ENCODE measurements around the gene SPINK13.
A peak's percentile ranks its signal among the peaks of the same experiment; 100 is the strongest.
"Not testable (repeated sequence)": the region's sequence is repeated elsewhere in the genome, so short reads cannot be mapped to it uniquely, and the experiment has no call there.

The SPINK13 gene

GRCh38 chr5:148238418-148238794 is 30.2 kb upstream of the SPINK13 start, which contains the start of gene MARCOL:
MARCOL (plus strand) TSS chr5:148238525; CDS start chr5:148238598, 73 bp downstream.
- H3K27ac ChIP-seq = peak within 1 kb of the TSS; percentile 19; the same call in 1 of the 2 replicates
- no peak for TF ChIP-seq CTCF (conservative IDR thresholded peaks at IDR 0.05)

GRCh38 chr5:148248894-148249293 is 19.7 kb upstream of the SPINK13 start:
- no peak overlapping the region for H3K27ac ChIP-seq
- no peak for TF ChIP-seq CTCF (conservative IDR thresholded peaks at IDR 0.05)

- TF ChIP-seq CTCF (conservative IDR thresholded peaks at IDR 0.05) = no peak
- H3K27ac ChIP-seq = no peak overlapping the region
Measured at GRCh38 chr5:148255456-148255855, 13.1 kb upstream of the SPINK13 start.

- H3K27ac ChIP-seq = no peak overlapping the region
- TF ChIP-seq CTCF (conservative IDR thresholded peaks at IDR 0.05) = no peak
Measured at GRCh38 chr5:148259288-148259687, 9.3 kb upstream of the SPINK13 start.

- no peak for TF ChIP-seq CTCF (conservative IDR thresholded peaks at IDR 0.05)
- H3K27ac ChIP-seq = no peak overlapping the region
Measured at GRCh38 chr5:148261221-148261620, 7.4 kb upstream of the SPINK13 start.

GRCh38 chr5:148267962-148268361 is 632 bp upstream of the SPINK13 start:
- no peak for TF ChIP-seq CTCF (conservative IDR thresholded peaks at IDR 0.05)
- H3K27ac ChIP-seq = no peak overlapping the region

- not testable (repeated sequence) for H3K27ac ChIP-seq
Measured at GRCh38 chr5:148275129-148275528, 6.5 kb downstream of the SPINK13 start.

- not testable (repeated sequence) for H3K27ac ChIP-seq
Measured at GRCh38 chr5:148280893-148281292, 12.3 kb downstream of the SPINK13 start.

GRCh38 chr5:148281336-148281735 is 12.7 kb downstream of the SPINK13 start:
- not testable (repeated sequence) for H3K27ac ChIP-seq

Data from VCaP (cell line).